Astrocyte (in vitro differentiated cells and primary cell): ENCODE results near the gene ITPK1.

ENCODE experiments used
- EZH2 ChIP-seq: IDR thresholded peaks from 2 replicates; pipeline ENCODE4 v1.6.1; 2012; ENCODE audit warnings: mild to moderate bottlenecking, low read length, inconsistent platforms; ENCODE audit not compliant: insufficient read depth
- TF ChIP-seq, protein P1 (sequence below): IDR thresholded peaks from 2 replicates; pipeline ENCODE4 v1.5.1; 2011; ENCODE audit warnings: low read depth, mild to moderate bottlenecking, inconsistent platforms, low read length, moderate library complexity; ENCODE audit not compliant: insufficient read depth

- TF ChIP-seq, protein P1, sequence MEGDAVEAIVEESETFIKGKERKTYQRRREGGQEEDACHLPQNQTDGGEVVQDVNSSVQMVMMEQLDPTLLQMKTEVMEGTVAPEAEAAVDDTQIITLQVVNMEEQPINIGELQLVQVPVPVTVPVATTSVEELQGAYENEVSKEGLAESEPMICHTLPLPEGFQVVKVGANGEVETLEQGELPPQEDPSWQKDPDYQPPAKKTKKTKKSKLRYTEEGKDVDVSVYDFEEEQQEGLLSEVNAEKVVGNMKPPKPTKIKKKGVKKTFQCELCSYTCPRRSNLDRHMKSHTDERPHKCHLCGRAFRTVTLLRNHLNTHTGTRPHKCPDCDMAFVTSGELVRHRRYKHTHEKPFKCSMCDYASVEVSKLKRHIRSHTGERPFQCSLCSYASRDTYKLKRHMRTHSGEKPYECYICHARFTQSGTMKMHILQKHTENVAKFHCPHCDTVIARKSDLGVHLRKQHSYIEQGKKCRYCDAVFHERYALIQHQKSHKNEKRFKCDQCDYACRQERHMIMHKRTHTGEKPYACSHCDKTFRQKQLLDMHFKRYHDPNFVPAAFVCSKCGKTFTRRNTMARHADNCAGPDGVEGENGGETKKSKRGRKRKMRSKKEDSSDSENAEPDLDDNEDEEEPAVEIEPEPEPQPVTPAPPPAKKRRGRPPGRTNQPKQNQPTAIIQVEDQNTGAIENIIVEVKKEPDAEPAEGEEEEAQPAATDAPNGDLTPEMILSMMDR: no peak
- no peak for TF ChIP-seq EZH2
These were observed 34.8 kb upstream of the ITPK1 start for GRCh38 chr14:93150227-93151208.
